ENCODE results near the gene TMEM33. TPM values are rescaled to one million over a fixed set of nuclear protein-coding genes. Genes with fewer than 3 reads are reported as not detected.

Gene TMEM33
- polyA plus RNA-seq, 4 donors: 43.2 to 54.5 (median 51.2) TPM

DNA sequence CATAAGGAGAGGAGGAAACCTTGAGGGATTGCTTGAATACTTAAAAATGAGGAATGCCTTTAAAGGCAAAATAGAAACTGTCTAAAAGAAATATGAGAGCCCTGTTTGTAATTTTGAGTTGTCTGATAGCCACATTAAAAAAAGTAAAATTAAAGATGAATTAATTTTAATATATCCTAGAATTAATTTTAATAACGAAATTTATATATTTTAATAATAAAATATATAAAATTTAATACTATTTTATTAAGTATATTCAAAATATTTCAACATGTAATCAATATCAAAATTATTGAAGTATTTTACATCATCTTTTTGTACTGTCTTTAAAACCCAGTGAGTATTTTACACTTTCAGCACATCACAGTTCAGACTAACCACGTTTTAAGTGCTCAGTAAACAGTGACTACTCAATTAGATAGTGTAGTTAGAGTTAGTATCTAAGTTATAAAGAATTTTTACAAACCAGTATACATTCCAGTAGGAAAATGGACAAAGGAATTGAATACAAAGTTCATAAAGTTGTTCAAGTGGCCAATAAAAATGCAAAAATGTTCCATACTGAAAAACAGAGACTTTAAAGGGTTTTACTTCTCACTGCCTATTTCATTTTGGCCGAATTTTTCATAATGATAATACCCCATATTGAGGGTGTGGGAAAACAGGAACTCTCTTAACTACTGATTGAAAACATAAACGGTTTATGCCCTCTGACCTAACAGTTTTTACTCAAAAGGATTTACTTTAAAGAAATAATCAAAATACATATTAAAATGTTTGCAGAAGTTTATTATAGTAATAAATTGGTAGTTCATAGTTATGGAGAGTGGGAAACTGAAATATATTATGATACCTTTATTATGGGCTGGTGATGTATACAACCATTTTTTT lies 58.0 kb downstream of the TMEM33 start:
- no peak for DNase-seq (ENCODE audit: low read depth in 4 of 4, low spot score in 3 of 4)

DNA sequence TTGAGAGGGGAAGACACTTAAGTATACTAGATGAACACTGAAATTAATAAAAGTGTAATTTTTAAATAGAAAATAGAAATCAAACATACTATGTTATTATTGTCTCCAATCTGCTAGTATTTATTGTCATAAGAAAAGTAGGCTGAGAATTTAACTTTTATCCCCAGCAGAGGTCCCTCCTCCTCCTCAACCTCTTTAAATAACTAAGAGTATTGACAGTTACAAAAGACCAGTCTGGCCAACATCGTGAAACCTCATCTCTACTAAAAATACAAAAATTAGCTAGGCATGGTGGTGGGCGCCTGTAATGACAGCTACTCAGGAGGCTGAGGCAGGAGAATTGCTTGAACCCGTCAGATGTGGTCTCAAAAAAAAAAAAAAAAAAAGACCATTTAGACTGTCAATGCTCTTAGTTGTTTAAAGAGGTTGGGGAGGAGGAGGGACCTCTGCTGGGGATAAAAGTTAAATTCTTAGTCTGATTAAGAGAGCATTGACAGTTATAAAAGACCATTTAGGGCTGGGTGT lies 59.3 kb downstream of the TMEM33 start:
- DNase-seq (ENCODE audit: low read depth in 4 of 4, low spot score in 3 of 4): no peak

GRCh38 chr4:41998019-41998418 lies 62.8 kb downstream of the TMEM33 start:
- no peak for DNase-seq (ENCODE audit: low read depth in 4 of 4, low spot score in 3 of 4)

- no peak for DNase-seq (ENCODE audit: low read depth in 4 of 4, low spot score in 3 of 4)
These were observed 64.1 kb downstream of the TMEM33 start for GRCh38 chr4:41999321-41999720.

- no peak for DNase-seq (ENCODE audit: low read depth in 4 of 4, low spot score in 3 of 4)
These were observed 73.0 kb downstream of the TMEM33 start for GRCh38 chr4:42008011-42008786.

Other genes starting within 250 kb of the TMEM33 start
- under 1 TPM; 0.08 to 0.88 (median 0.13) TPM for gene PHOX2B, start 186.7 kb upstream of the TMEM33 start, polyA plus RNA-seq (ENCODE audit: insufficient read length in 4 of 4)
- gene DCAF4L1, start 46.3 kb downstream of the TMEM33 start, polyA plus RNA-seq (ENCODE audit: insufficient read length in 4 of 4): under 1 TPM; 0.10 to 0.19 (median 0.15) TPM
- gene SLC30A9, start 55.1 kb downstream of the TMEM33 start, polyA plus RNA-seq (ENCODE audit: insufficient read length in 4 of 4): 100 to 1,000 TPM in 3 of 4 donors, 10 to 100 TPM in 1; 97.5 to 127 (median 123) TPM
- gene BEND4, start 217.2 kb downstream of the TMEM33 start, polyA plus RNA-seq (ENCODE audit: insufficient read length in 4 of 4): 1 to 10 TPM in 1 of 4 donors, under 1 TPM in 3; 0.80 to 1.6 (median 0.98) TPM

Data from right renal pelvis (tissue), 4 donors.